Liver (tissue), 3 donors: ENCODE data around the gene KLF1.

Experiments
- CTCF ChIP-seq: fragments of 150-350 bp; IDR thresholded peaks from 2 replicates; pipeline ENCODE4 v1.5.1; 2017; ENCODE audit warnings: improper control_type of control experiment, low read depth, low read length; ENCODE audit not compliant: missing input control
- RAD21 ChIP-seq, 2 donors: IDR thresholded peaks; 2 replicates each; pipeline ENCODE4 v1.6.1; 2016; ENCODE audit warnings: antibody characterized with exemption in 2 of 2, mild to moderate bottlenecking in 2 of 2
- TAF1 ChIP-seq: conservative IDR thresholded peaks from 2 replicates; pipeline ENCODE4 v1.6.1; 2016; ENCODE audit warnings: antibody characterized with exemption, mild to moderate bottlenecking
- YY1 ChIP-seq: IDR thresholded peaks from 2 replicates; pipeline ENCODE4 v1.6.1; 2016; ENCODE audit warnings: antibody characterized with exemption, mild to moderate bottlenecking
- TF ChIP-seq, protein P1 (sequence below): IDR thresholded peaks from 2 replicates; pipeline ENCODE4 v1.6.1; 2016; ENCODE audit warnings: antibody characterized with exemption
- TF ChIP-seq, protein P2 (sequence below): IDR thresholded peaks from 2 replicates; pipeline ENCODE4 v1.6.1; 2016; ENCODE audit warnings: antibody characterized with exemption
- donor health status: healthy.
- donor health status: healthy.

GRCh38 chr19:12888006-12888603, 1.1 kb upstream of the KLF1 start:
- no peak for TF ChIP-seq TAF1
- no peak for TF ChIP-seq YY1
- TF ChIP-seq, protein P1, sequence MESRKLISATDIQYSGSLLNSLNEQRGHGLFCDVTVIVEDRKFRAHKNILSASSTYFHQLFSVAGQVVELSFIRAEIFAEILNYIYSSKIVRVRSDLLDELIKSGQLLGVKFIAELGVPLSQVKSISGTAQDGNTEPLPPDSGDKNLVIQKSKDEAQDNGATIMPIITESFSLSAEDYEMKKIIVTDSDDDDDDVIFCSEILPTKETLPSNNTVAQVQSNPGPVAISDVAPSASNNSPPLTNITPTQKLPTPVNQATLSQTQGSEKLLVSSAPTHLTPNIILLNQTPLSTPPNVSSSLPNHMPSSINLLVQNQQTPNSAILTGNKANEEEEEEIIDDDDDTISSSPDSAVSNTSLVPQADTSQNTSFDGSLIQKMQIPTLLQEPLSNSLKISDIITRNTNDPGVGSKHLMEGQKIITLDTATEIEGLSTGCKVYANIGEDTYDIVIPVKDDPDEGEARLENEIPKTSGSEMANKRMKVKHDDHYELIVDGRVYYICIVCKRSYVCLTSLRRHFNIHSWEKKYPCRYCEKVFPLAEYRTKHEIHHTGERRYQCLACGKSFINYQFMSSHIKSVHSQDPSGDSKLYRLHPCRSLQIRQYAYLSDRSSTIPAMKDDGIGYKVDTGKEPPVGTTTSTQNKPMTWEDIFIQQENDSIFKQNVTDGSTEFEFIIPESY = no peak
- TF ChIP-seq CTCF = no peak
- no peak for TF ChIP-seq RAD21 (IDR thresholded peaks at IDR 0.05)
- TF ChIP-seq, protein P2, sequence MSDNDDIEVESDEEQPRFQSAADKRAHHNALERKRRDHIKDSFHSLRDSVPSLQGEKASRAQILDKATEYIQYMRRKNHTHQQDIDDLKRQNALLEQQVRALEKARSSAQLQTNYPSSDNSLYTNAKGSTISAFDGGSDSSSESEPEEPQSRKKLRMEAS = no peak
